GM19438 (cell line): ENCODE results near the gene EHD3.
"Not testable (repeated sequence)": the region's sequence is repeated elsewhere in the genome, so short reads cannot be mapped to it uniquely, and the experiment has no call there.

Experiments
- ATAC-seq: cut with Tn5 transposase; IDR thresholded peaks from one replicate; pipeline ENCODE4 v1.9.1; 2021; ENCODE audit warnings: low read depth; ENCODE audit not compliant: unreplicated experiment

Gene EHD3

DNA sequence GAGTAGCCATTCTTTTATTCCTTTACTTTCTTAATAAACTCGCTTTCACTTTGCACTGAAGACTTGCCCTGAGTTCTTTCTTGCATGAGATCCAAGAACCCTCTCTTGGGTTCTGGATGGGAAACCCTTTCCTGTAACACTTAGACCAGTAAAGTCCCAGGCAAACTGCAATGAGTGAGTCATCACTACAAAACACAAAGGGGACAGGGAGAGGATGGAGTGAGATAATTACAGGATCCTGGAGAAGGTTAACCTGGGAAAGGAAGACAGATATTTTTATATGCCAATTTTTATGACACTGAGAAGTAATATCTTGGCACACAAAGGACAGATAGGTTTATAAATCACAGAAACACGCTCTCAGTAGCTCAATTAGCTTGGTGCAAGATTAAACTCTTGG, 48.7 kb downstream of the EHD3 start:
- no peak for ATAC-seq

DNA sequence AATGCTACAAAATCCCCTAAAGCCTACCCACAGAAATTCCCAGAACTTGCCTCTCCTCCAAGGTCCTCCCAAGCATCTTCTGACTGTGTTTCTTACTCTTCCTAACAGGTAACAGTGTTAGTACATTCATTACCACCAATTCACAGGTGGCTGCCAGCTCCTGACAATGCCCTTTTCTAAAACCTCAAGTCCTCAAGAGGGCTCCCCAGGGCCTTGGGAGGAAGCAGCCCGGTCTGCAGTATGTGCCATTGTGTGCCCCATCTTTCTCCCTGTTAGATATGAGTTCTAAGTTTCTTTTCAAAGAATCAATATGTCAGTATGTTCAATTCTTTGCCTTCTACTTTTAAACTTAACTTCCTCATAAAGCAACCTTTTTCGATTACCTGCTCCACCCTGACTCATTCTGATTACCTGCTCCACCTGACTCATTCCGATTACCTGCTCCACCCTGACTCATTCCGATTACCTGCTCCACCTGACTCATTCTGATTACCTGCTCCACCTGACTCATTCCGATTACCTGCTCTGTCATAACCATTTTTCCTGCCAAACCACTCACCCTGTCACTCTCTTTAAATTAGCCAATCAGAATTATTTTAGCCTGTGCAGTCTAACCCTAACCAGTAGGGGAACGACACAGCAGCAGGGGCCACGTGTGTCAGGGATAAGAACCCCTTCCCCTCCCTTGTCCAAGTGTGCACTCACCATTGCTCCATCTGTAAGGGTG, 49.4 kb downstream of the EHD3 start:
- not testable (repeated sequence) for ATAC-seq

DNA sequence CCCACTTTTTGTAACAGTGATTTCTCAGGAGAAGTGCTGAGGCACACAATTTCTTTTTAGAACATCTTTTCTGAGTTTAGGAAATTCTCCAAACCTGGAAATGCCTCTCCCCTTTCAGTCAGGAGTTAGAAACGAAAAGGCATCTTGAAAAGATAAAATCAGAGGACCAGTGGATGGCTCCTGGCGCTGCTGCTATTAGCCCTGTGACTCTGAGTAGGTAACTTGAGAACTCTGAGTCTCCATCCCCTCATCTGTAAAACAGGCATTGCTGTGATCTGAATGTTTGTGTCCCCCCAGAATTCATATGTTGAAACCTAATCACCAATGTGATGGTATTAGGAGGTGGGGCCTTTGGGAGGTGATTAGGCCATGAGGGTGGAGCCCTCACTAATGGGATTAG, 50.2 kb downstream of the EHD3 start:
- ATAC-seq: no peak

DNA sequence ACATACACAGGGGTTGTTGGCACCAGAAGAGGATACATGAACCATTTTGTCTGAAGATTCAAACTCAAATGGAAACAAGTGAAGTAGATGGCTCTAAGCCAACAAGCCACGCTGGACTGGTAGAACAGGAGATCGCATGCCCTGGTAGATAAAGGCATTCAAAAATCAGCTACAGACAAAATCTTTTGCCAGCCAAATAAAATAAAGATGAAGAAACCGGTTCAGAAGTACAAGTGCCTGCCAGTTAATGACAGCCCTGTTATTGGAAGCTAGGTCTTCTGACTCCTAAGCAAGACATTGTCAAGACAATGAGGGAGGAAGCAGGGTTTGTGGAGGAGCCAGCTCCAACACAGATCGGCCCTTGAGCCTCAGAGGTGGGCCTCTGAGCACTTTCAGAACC, 52.3 kb downstream of the EHD3 start:
- ATAC-seq: no peak

DNA sequence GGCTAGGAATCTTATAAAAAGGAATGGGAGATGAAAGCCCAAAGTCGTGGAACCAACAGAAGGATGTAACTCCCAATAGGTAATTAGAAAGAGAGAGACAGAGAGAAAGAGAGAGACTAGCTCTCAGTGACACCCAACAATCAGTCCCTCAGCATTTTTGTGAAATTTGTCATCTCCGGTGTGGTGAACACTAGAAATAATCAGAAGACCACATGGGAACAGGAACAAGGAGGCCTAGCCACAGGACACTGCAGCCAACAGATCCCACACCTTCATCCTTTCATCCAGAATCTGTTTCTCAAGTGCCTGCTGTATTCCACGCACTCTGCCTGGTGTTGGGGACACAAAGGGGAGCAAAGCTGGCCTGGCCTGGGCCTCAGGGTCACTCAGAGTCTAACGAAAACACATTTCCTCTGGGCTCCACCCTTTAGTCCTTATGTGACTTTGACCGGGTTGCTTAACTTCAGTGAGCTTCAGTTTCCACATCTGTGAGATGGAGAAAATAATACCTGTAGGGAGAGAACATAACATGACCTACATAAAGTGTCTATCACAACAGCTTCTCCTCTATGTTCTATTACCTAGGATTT, 53.1 kb downstream of the EHD3 start:
- ATAC-seq: no peak

DNA sequence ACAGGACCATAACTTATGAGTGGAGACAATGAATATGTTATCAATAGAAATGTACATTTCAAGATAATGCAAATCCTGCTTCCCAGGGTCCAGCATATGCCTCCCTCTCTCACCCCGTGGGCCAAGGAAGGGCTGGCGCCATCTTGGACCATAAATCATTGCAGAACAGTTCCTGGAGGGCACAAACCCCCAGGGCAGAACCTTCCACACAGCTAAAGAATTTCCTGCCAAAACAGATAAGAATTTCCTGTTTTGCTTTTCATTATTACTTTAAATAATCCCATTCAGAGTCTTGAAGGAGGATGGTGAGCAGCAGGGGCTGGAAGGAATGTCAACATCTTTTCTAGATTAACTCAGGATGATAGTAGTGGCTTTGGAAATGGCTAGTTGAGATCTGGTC, 53.7 kb downstream of the EHD3 start:
- ATAC-seq: no peak

DNA sequence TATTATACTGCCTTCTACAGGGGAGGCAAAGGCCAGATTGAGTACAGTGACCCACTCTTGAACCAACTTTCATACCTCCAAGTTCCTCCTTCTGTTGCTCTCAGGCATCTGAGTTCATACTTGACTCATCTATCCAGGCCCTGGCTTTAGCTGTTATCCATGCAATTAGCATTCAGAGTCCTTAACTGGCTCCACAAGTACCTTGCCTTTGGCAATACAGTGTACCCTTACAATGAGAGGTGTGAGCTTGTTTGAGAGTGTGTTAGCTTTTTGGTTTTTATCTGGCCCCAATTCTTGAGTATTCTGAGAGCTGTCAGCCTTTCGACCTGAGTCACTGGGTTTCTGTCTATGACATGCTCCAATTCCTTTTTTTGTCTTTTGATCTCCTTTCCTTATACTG, 60.2 kb downstream of the EHD3 start:
- no peak for ATAC-seq

DNA sequence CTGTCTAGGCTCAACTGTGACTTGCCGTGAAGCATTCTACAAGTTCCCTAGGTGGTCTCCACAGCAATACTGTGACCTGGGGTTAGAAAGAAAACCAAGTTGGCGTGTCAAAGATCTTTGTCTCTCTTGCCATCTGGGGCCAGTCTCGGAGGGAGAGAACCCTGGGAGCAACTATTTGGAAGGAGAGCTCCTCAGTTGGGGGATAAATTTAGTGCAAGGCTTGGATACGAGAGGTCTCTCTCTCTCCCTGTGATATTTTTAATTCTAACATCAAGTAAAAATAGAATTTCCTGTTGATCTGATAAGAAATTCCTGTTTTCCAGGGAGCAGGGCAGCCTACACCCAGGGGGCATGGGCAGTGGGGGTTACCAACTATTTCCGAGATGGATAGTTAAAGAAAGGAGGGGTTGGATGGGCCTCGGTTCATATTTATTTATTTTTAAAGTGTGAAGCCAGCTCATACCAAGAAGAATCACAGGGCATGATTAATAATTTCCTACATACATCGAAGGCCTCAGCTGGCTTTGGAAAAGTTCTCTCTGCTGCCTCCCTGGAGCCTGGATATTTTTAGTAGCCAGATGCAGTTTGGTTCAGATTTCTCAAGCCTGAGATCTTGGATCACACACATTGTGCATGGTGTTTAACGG, 62.8 kb downstream of the EHD3 start:
- no peak for ATAC-seq

DNA sequence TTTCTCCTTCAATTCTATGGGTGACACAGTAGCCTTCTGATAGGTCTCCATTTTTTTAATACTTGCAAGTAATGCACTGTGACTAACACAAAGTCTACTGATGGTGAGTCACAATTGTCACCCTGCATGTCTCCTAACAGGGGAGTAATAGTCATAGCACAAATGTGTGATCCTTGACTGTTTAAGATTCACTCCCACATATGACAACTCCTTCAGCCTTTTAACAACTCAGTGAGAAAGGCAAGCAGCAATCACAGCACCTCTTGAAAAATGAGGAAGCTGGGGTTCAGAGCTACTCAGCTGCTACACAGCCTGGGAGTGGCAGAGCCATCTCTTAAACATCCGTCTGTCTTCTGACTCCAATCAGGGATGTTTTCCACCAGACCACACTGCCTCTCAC, 63.8 kb downstream of the EHD3 start:
- ATAC-seq: no peak

DNA sequence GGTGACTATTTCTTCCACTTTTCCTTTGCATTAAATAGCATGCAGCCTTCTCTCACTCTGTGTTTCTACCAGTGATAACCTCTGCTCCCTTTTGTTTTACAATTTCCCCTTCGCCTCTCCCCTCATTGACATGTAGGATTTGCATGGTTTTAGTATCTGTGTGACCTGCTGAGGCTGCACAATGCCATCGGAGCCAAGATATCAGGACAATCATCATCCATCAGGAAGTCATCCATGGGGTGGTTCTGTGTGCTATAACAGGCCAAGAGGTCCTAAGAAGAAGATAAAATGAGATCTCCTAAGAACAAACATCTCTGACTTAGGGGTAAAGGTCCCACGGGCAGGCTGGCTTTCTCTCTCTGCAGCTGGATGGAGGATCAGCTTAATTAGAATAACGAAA, 65.6 kb downstream of the EHD3 start:
- no peak for ATAC-seq

DNA sequence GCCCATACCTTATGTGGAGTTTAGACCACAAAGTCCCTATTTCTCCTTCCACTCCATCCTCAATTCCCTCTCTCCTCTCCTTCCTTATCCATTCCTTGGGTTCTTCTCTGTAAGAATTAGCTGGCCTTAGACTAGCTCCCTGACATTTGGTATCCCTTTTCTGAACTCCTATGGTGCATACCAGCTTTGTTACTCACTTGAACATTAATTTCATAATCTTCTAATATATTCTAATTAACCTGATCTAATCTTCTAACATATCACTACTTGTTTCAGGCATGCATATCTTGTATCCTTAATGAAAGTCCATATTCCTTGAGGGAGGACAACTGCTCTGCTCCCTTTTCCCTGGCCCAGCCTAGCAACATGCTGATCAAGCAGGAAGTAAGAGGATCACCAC, 66.4 kb downstream of the EHD3 start:
- no peak for ATAC-seq

DNA sequence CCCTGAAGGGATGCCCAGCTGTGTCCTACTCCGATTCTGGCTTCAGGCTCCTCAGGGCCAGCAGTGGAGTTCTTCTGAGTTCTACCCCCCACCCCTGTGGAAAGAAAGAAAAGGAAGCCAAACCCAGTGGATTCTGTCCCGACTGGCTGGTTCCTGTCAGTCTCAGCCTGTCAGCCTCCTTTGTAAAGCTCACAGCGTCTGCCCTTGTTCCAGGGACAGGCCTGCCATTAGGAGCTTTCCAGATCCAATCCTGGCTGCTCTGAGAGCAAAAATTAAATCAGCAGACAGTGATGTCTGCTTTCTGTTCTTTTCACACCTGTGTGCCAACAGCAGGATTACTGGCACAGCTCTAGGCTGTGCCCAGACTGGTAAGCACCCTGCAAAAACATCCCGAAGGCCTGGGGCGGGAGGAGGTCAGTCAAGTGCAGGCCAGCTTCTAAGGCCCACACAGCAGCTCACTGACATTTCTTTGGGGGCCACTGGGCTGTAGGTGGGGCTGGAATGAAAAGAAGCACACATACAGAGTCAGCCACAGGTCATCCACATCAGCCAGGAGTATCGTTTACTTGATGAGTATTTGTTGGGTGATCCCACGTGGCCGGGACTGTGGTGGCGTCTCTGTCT, 69.1 kb downstream of the EHD3 start:
- ATAC-seq: no peak

DNA sequence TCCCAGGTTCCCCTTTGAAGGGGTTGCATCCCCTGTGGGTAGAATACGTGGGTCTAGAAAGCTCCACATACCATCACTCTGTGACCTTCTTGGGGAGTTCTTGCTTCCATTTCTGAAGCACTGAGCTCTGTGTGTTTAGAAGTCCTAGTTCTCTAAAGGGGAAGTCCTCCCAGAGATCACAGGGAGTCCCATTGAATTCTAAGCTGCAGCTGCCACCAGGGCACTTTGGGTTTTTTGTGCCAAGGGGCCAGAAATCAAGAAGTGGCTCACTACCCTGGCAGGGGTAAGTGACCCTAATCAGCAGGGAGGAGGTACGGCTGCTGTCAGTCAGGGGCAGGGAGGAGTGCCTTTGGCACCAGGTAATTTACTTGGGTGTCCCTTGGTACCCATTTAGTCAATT, 70.9 kb downstream of the EHD3 start:
- no peak for ATAC-seq

DNA sequence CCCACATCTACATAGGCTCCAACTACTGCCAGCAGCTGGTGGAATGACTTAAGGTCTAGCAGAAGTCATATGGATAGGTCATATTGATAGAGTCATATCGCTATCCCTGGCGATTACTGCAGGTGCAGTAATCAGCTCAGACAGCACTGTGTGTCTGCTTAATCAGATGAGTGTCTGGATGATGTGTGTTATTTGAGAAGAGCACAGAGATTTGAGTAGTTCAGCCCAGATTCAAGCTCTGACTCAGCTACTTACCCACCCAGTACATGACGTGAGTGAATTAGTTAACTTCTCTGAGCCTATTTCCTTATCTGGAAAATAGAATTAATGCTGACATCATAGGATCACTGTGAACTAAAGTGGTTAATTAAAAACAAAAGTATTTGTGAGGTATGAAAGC, 78.9 kb downstream of the EHD3 start:
- ATAC-seq: no peak

DNA sequence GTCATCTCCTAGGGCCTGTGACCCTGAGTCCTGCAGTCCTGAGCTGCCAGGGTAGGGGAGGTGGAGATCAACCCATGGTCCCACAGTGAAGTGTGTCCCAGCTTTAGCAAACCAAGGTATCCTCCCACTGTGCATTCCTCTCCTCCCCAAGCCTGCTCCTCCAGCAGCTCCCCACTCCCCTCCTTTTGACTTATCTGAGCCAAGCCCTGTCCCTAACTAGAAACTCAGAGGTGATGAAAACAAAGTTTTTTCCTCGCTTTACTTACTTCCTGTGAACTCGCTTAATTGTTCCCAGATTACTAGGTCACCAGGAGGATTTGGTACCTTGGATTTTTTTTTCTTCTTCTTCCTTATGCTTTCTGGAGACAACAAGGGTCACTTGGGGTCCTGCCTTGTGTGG, 80.8 kb downstream of the EHD3 start:
- ATAC-seq: no peak

DNA sequence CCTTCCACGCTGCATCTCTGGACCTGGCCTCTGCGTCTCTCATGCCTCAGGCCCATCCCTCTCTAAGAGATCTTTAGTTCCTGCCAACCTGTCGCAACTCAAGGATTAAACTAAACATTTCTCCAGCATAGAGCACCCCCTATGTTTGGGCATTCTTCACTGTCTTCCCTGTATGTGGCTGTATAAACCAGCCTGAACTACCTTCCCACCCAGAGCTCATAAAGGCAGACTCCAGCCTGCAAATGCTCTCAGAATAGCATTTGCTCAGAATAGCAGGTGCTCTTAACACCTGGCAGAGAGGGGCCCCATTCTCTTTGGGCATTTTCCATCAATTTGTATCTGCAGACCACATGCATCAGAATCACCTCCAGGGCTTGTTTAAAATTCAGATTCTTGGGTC, 83.4 kb downstream of the EHD3 start:
- ATAC-seq: no peak

DNA sequence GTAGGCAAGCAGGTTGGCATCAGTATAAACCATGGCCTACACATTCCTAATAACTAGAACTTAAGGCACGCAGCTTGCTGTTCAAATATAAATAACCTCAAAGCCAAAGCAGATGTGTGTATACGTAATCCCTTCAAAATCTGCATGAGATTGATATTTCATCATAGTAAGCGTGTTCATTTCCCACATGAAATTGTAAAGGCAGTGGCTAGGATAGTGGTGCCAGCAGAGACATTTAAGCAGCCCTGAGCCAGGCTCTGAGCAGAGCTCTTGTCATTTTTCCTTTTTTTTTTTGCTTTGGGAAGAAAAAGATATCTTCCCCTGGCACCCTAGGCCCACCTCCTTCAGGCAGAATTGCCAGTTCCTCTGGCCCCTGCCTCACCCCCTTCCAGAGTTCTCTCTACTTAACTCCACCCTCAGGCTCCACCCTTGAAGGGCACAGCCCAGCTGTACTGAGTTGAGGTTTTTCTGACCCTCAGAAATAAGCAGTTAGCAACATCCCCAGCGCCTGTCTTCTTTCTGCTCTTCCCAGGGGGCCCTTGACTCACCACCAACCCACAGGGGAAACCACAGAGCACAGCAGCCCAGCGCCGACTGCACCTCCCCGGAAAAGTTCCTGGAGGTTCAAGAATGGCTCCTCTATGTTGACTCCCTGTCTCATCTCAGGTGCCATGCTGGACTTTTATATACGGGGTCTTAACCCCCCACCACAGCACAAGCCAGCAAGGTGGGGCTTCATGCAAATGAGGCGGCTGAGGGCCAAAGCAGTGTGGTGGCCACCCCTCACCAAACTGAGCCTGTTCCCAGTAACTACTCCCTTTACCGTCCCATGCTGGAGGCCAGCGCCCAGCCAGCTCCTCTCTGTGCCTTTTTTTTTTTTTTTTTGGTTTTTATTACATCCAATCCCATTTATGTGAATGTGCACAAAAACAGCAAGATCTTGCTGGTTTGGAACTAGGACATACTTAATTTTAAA, 84.7 kb downstream of the EHD3 start:
- peak; percentile 82 for ATAC-seq
